ENCODE measurements around the gene TMEM135. TPM values are rescaled to one million over a fixed set of nuclear protein-coding genes. Genes with fewer than 3 reads are reported as not detected.

The TMEM135 gene
- total RNA-seq, 2 donors from 2014 or later: 111 to 113 TPM

DNA sequence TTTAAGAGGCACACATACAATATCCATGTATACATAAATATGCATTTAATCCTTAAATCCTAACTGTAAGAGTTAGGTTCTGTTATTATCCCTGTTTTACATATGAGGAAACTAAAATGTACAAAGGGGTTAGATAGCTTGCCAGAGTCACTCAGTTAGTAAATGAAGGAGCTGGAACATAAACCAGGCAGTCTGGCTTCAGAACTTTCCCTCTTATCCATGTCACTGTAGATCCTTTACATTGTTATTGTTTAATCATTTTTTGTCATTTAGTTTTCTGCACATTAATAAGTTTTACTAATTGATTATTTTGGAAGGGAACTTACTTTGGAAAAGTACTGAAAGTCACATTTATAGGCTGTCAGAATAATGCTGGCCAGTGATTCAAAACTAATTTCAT is 282.4 kb downstream of the TMEM135 start:
- Histone ChIP-seq H3K27me3 (ENCODE audit: control insufficient read depth, insufficient read depth, low read length, poor library complexity, severe bottlenecking) (no peaks in the 10 kb centered on the region), H3K36me3 (ENCODE audit: control insufficient read depth, insufficient read depth, low read length) (peaks cover 78% of the 10 kb centered on the region), H3K9ac (ENCODE audit: extremely low read depth, low read length, poor library complexity, severe bottlenecking) (no peak overlapping the region), H3K4me1 (ENCODE audit: control insufficient read depth, insufficient read depth, low read length) (no peaks in the 10 kb centered on the region), H3K4me3 (ENCODE audit: low read length) (no peak overlapping the region), H3K27ac (ENCODE audit: low read depth, low read length) (no peak overlapping the region), H3K9me3 (ENCODE audit: control insufficient read depth, low read length) (no peaks in the 10 kb centered on the region)
- peaks cover 36% of the 10 kb centered on the region for H3K36me3 Mint-ChIP-seq (ENCODE audit: low read depth)
- H3K27me3 Mint-ChIP-seq (ENCODE audit: insufficient read depth): no peaks in the 10 kb centered on the region
- H3K4me3 Mint-ChIP-seq: no peak overlapping the region
- no peak overlapping the region for H3K27ac Mint-ChIP-seq
- no peak for DNase-seq
- no peaks in the 10 kb centered on the region for H3K9me3 Mint-ChIP-seq
- H3K4me1 Mint-ChIP-seq: no peaks in the 10 kb centered on the region
- TF ChIP-seq, protein P1, sequence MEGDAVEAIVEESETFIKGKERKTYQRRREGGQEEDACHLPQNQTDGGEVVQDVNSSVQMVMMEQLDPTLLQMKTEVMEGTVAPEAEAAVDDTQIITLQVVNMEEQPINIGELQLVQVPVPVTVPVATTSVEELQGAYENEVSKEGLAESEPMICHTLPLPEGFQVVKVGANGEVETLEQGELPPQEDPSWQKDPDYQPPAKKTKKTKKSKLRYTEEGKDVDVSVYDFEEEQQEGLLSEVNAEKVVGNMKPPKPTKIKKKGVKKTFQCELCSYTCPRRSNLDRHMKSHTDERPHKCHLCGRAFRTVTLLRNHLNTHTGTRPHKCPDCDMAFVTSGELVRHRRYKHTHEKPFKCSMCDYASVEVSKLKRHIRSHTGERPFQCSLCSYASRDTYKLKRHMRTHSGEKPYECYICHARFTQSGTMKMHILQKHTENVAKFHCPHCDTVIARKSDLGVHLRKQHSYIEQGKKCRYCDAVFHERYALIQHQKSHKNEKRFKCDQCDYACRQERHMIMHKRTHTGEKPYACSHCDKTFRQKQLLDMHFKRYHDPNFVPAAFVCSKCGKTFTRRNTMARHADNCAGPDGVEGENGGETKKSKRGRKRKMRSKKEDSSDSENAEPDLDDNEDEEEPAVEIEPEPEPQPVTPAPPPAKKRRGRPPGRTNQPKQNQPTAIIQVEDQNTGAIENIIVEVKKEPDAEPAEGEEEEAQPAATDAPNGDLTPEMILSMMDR (conservative IDR thresholded peaks at IDR 0.05): no peak

DNA sequence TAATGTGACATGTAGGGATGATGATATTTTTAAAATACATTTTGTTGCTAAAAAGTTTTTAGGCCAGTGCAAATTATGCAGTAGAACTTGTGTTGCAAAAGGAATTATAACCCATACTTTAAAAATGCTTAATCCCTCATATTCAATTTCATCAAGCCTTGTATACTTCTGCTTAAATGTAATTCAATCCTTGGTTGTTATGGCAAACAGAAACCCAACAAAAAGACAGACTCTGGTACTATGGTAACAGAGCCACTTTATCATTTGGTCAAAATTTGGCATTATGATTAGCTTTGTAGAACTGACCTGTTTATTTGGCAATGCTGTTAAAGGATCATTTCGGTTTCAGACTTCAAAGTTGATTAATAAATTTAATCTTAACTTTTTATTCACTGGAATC is 284.8 kb downstream of the TMEM135 start:
- TF ChIP-seq, protein P1 (conservative IDR thresholded peaks at IDR 0.05): no peak

DNA sequence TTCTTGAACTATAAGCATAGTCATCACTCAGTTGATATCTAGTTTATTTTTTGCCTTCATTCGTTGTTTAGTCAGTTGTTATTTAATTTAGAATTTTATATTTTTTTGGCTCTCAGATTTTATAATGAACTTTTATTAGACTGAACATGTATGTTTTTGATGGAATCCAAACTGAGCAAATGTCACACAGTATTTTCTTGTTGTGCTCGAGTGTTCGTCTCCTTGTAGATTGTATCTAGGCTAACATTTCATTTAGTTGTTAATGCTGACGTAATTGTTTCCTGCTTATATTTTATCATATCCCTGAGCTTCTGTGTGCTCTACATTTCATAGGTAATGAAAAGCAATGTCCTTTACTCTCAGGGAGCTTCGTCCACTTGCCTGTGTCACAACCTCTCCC is 286.2 kb downstream of the TMEM135 start:
- Histone ChIP-seq H3K4me3 (ENCODE audit: low read length) (no peak overlapping the region), H3K9me3 (ENCODE audit: control insufficient read depth, low read length) (no peaks in the 10 kb centered on the region), H3K4me1 (ENCODE audit: control insufficient read depth, insufficient read depth, low read length) (no peaks in the 10 kb centered on the region), H3K27me3 (ENCODE audit: control insufficient read depth, insufficient read depth, low read length, poor library complexity, severe bottlenecking) (no peaks in the 10 kb centered on the region), H3K9ac (ENCODE audit: extremely low read depth, low read length, poor library complexity, severe bottlenecking) (no peak overlapping the region), H3K36me3 (ENCODE audit: control insufficient read depth, insufficient read depth, low read length) (peaks cover 79% of the 10 kb centered on the region), H3K27ac (ENCODE audit: low read depth, low read length) (no peak overlapping the region)
- Mint-ChIP-seq H3K36me3 (ENCODE audit: low read depth) (peaks cover 59% of the 10 kb centered on the region), H3K27ac (peak overlapping the region; percentile 62), H3K27me3 (ENCODE audit: insufficient read depth) (no peaks in the 10 kb centered on the region), H3K9me3 (no peaks in the 10 kb centered on the region), H3K4me3 (no peak overlapping the region), H3K4me1 (no peaks in the 10 kb centered on the region)
- DNase-seq: no peak
- 95 to 100% methylated on average over 2 to 5 of the region's 5 CpGs for WGBS, 2 experiments (ENCODE audit: insufficient coverage in 1 of 2, insufficient read length in 1 of 2)
- TF ChIP-seq, protein P1 (conservative IDR thresholded peaks at IDR 0.05): no peak

More for the DNA sequence above, 284.8 kb downstream of the TMEM135 start:
- H3K27me3 ChIP-seq (ENCODE audit: control insufficient read depth, insufficient read depth, low read length, poor library complexity, severe bottlenecking): no peaks in the 10 kb centered on the region
- H3K36me3 ChIP-seq (ENCODE audit: control insufficient read depth, insufficient read depth, low read length): peaks cover 89% of the 10 kb centered on the region
- no peak overlapping the region for H3K9ac ChIP-seq (ENCODE audit: extremely low read depth, low read length, poor library complexity, severe bottlenecking)
- H3K9me3 ChIP-seq (ENCODE audit: control insufficient read depth, low read length): no peaks in the 10 kb centered on the region
- no peak for DNase-seq
- H3K27ac ChIP-seq (ENCODE audit: low read depth, low read length): no peak overlapping the region
- Mint-ChIP-seq H3K27ac (no peak overlapping the region), H3K27me3 (ENCODE audit: insufficient read depth) (no peaks in the 10 kb centered on the region), H3K4me3 (no peak overlapping the region), H3K36me3 (ENCODE audit: low read depth) (peaks cover 53% of the 10 kb centered on the region), H3K9me3 (no peaks in the 10 kb centered on the region), H3K4me1 (no peaks in the 10 kb centered on the region)
- no peaks in the 10 kb centered on the region for H3K4me1 ChIP-seq (ENCODE audit: control insufficient read depth, insufficient read depth, low read length)
- H3K4me3 ChIP-seq (ENCODE audit: low read length): no peak overlapping the region
- whole genome bisulfite sequencing, 2 experiments (ENCODE audit: insufficient coverage in 1 of 2, insufficient read length in 1 of 2): no CpG with 5 or more reads among the region's 1 CpG

Measured in endodermal cell (in vitro differentiated cells).